ENCODE measurements around the gene METTL6. TPM values are rescaled to one million over a fixed set of nuclear protein-coding genes. Genes with fewer than 3 reads are reported as not detected.

Gene METTL6
- total and polyA plus RNA-seq, 7 donors = 5.4 to 21.9 (median 14.3) TPM

DNA sequence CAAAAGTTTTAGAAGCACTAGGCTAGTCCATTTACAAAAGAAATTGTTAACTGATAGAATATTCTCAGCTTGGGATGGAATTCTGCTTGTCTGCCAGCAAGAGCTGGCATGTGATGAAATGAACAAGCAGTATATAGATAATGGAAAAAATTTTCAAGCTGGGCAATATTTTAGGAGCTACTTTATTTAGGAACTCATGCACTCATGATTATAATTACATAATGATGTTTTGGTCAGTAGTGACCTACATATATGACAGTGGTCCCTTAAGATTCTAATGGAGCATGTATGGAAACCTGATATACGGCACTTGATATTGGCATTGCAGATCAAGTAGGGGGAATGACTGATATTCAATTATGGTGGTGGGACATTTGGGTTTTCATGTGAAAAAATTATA is 6.2 kb upstream of the METTL6 start:
- intact Hi-C loops (cut with DNase I) = no loop called here
- DNase-seq = no peak
- peaks cover 0 to 14% (median 12%) of the 10 kb centered on the region in 4 donors for H3K4me1 ChIP-seq
- 94 to 99% methylated on average over 1 of the region's 1 CpG for WGBS, 2 donors
- no peak overlapping the region for H3K4me3 ChIP-seq
- H3K27me3 ChIP-seq = no peaks in the 10 kb centered on the region
- no peak overlapping the region for H3K27ac ChIP-seq
- TF ChIP-seq, protein P1, sequence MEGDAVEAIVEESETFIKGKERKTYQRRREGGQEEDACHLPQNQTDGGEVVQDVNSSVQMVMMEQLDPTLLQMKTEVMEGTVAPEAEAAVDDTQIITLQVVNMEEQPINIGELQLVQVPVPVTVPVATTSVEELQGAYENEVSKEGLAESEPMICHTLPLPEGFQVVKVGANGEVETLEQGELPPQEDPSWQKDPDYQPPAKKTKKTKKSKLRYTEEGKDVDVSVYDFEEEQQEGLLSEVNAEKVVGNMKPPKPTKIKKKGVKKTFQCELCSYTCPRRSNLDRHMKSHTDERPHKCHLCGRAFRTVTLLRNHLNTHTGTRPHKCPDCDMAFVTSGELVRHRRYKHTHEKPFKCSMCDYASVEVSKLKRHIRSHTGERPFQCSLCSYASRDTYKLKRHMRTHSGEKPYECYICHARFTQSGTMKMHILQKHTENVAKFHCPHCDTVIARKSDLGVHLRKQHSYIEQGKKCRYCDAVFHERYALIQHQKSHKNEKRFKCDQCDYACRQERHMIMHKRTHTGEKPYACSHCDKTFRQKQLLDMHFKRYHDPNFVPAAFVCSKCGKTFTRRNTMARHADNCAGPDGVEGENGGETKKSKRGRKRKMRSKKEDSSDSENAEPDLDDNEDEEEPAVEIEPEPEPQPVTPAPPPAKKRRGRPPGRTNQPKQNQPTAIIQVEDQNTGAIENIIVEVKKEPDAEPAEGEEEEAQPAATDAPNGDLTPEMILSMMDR (IDR thresholded peaks at IDR 0.05) = no peak
- peaks cover 0 to 81% (median 40%) of the 10 kb centered on the region in 4 donors for H3K36me3 ChIP-seq
- H3K9me3 ChIP-seq = no peaks in the 10 kb centered on the region

DNA sequence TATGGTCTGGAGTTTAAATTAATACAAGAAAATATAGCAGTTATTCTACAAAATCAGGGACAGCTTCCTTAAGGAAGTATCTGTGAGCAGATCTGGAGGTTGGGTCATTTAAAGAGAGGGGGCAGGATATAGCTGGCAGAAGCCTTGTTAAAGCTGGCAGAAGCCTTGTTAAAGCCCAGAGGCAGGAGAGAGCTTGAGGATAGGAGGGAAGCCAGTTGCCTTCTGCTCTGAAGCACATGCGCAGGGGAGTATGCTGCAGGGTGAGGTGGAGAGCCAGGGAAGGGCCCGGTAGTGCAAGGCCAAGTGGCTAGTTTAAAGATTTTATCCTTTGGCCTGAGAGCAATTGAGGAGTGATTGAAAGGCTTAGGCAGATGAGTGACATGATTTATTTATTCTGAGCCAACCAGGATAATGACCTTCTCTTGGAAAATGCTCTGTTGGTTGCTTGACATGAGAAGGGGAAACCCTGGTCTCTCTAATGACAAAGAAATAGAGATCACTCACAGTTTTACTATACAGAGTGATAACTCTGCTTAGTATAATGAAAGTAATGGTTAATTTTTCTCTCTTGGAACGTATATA is 4.0 kb upstream of the METTL6 start:
- peaks cover 0 to 26% (median 22%) of the 10 kb centered on the region in 4 donors for H3K4me1 ChIP-seq
- no peak overlapping the region for H3K27ac ChIP-seq
- TF ChIP-seq POLR2A (IDR thresholded peaks at IDR 0.05) (no peak), POLR2AphosphoS5 (IDR thresholded peaks at IDR 0.05) (no peak), EP300 (IDR thresholded peaks at IDR 0.05) (no peak)
- TF ChIP-seq, protein P1 (IDR thresholded peaks at IDR 0.05) = no peak
- H3K9me3 ChIP-seq = no peaks in the 10 kb centered on the region
- WGBS, 2 donors = 69 to 85% methylated on average over 3 of the region's 3 CpGs
- H3K27me3 ChIP-seq = no peaks in the 10 kb centered on the region
- no peak overlapping the region for H3K4me3 ChIP-seq
- intact Hi-C loops (cut with DNase I) = no loop called here
- DNase-seq = no peak
- peaks cover 0 to 59% (median 20%) of the 10 kb centered on the region in 4 donors for H3K36me3 ChIP-seq

GRCh38 chr3:15430624-15431023 is 3.3 kb upstream of the METTL6 start:
- 48 to 76% methylated on average over 1 of the region's 1 CpG for WGBS, 2 donors
- no peaks in the 10 kb centered on the region for H3K27me3 ChIP-seq
- no peak overlapping the region for H3K4me3 ChIP-seq
- no peak overlapping the region for H3K27ac ChIP-seq
- TF ChIP-seq, protein P1 (IDR thresholded peaks at IDR 0.05) = no peak
- intact Hi-C loops (cut with DNase I) = no loop called here
- peaks cover 0 to 33% (median 29%) of the 10 kb centered on the region in 4 donors for H3K4me1 ChIP-seq
- no peak for DNase-seq
- H3K9me3 ChIP-seq = no peaks in the 10 kb centered on the region
- peaks cover 0 to 52% (median 17%) of the 10 kb centered on the region in 4 donors for H3K36me3 ChIP-seq

DNA sequence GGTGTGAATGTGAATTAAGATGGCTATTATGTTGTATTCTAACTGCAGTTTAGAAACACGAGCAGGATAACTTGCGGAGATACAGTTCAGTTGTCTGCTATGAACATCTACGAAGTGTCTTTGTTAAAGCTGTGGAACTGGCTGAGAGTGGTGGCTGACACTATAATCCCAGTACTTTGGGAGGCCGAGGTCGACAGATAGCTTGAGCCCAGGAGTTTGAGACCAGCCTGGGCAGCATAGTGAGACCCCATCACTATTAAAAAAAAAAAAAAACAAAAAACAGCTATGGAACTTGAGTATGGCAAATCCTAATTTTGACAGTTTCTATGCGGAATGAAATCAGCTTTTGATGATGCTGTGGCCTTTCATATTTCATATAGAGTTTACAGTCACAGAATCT is 1.7 kb upstream of the METTL6 start:
- WGBS, 2 donors = 78 to 87% methylated on average over 6 of the region's 6 CpGs
- Histone ChIP-seq H3K9me3 (no peaks in the 10 kb centered on the region), H3K4me1 (peaks cover 0 to 39% (median 35%) of the 10 kb centered on the region in 4 donors), H3K27ac (peak overlapping the region in 1 of 4 donors; percentile 84), H3K4me3 (peak overlapping the region in 1 of 4 donors; percentile 92), H3K27me3 (no peaks in the 10 kb centered on the region), H3K36me3 (peaks cover 0 to 49% (median 2%) of the 10 kb centered on the region in 4 donors)
- TF ChIP-seq POLR2AphosphoS5 (IDR thresholded peaks at IDR 0.05) (no peak), POLR2A (IDR thresholded peaks at IDR 0.05) (no peak), EP300 (IDR thresholded peaks at IDR 0.05) (no peak)
- TF ChIP-seq, protein P1 (IDR thresholded peaks at IDR 0.05) = no peak
- intact Hi-C loops (cut with DNase I) = loop anchor here (5.0 kb wide), 1 partner anchor 332 kb away; the partner anchor contains the start of gene RBSN
- DNase-seq = no peak

DNA sequence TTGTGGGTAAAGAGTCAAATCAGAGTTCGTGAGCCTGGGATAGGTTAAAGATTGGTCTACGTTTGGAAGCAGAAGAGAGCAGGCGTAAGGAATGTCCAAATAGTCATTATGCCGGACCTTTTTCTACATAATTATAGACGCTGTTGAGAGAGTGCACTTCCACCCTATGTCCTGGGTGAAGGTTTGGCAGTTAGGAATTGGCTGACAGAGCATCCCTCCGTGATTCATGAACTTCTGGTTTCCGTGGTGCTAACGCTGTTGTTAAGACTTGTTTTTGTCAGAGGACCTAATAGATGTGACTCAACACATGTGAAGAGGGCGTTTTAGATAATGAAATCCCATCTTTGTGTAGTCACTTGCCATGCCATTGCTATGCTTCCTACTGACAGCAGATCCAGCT is 1.2 kb upstream of the METTL6 start:
- Histone ChIP-seq H3K27me3 (no peaks in the 10 kb centered on the region), H3K27ac (peak overlapping the region in 2 of 4 donors; percentile 84), H3K4me1 (peaks cover 0 to 39% (median 35%) of the 10 kb centered on the region in 4 donors), H3K36me3 (peaks cover 0 to 49% (median 3%) of the 10 kb centered on the region in 4 donors), H3K4me3 (peak overlapping the region in 3 of 4 donors; percentile 82 to 95 (median 92)), H3K9me3 (no peaks in the 10 kb centered on the region)
- TF ChIP-seq POLR2AphosphoS5 (IDR thresholded peaks at IDR 0.05) (peak in 1 of 4 donors; percentile 24), EP300 (IDR thresholded peaks at IDR 0.05) (no peak)
- no peak for DNase-seq
- intact Hi-C loops (cut with DNase I) = loop anchor here (5.0 kb wide), 1 partner anchor 331 kb away; the partner anchor contains the start of gene RBSN
- 4 to 22% methylated on average over 9 of the region's 9 CpGs for WGBS, 2 donors
